ENCODE measurements around the gene OMP.
"Not testable (repeated sequence)": the region's sequence is repeated elsewhere in the genome, so short reads cannot be mapped to it uniquely, and the experiment has no call there.

Gene OMP

GRCh38 chr11:77060234-77060633 is 42.4 kb upstream of the OMP start:
- Histone ChIP-seq H3K4me3 (ENCODE audit: low read length in 2 of 2) (no peak overlapping the region), H3K36me3 (ENCODE audit: control insufficient read depth in 2 of 2, insufficient read depth in 2 of 2, low read length in 2 of 2) (no peaks in the 10 kb centered on the region), H3K27ac (ENCODE audit: low read depth in 2 of 2, low read length in 2 of 2) (peak overlapping the region; percentile 69 to 76), H3K9ac (ENCODE audit: low read depth in 1 of 2, low read length in 2 of 2) (no peak overlapping the region), H3K9me3 (ENCODE audit: control insufficient read depth in 2 of 2, low read length in 2 of 2) (peaks cover 0 to 8% of the 10 kb centered on the region in 2 donors), H3K4me1 (ENCODE audit: control insufficient read depth in 2 of 2, insufficient read depth in 2 of 2, low read length in 2 of 2) (peaks cover 25 to 48% of the 10 kb centered on the region in 2 donors), H3K27me3 (ENCODE audit: control insufficient read depth in 2 of 2, insufficient read depth in 2 of 2, low read length in 2 of 2) (no peaks in the 10 kb centered on the region)

GRCh38 chr11:77061258-77061657 is 41.4 kb upstream of the OMP start:
- H3K9me3 ChIP-seq (ENCODE audit: control insufficient read depth in 2 of 2, low read length in 2 of 2); H3K4me3 ChIP-seq (ENCODE audit: low read length in 2 of 2); H3K36me3 ChIP-seq (ENCODE audit: control insufficient read depth in 2 of 2, insufficient read depth in 2 of 2, low read length in 2 of 2); H3K27me3 ChIP-seq (ENCODE audit: control insufficient read depth in 2 of 2, insufficient read depth in 2 of 2, low read length in 2 of 2); H3K9ac ChIP-seq (ENCODE audit: low read depth in 1 of 2, low read length in 2 of 2): not testable (repeated sequence)
- peaks cover 35 to 58% of the 10 kb centered on the region in 2 donors for H3K4me1 ChIP-seq (ENCODE audit: control insufficient read depth in 2 of 2, insufficient read depth in 2 of 2, low read length in 2 of 2)
- H3K27ac ChIP-seq (ENCODE audit: low read depth in 2 of 2, low read length in 2 of 2), result peak overlapping the region; percentile 72 to 84

DNA sequence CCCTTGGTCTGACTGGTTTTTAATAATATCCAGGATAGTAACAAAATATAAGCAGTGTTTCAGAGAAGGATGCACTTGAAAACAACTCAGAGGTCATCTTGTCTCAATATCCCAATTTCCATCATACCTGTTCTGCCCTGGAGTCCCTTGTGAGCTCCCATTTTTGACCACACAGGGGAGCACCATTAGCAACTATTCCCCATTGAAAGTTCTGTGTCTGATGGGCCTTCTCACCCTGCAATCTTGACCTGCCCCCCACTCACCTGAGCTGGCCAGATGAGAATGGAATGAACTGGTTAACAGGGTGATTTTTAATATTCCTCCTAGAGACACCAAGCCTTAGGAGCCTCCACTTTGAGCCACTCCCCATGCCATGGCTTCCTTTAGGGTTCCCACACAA is 39.7 kb upstream of the OMP start:
- Histone ChIP-seq H3K36me3 (ENCODE audit: control insufficient read depth in 2 of 2, insufficient read depth in 2 of 2, low read length in 2 of 2) (no peaks in the 10 kb centered on the region), H3K9me3 (ENCODE audit: control insufficient read depth in 2 of 2, low read length in 2 of 2) (no peaks in the 10 kb centered on the region), H3K27me3 (ENCODE audit: control insufficient read depth in 2 of 2, insufficient read depth in 2 of 2, low read length in 2 of 2) (no peaks in the 10 kb centered on the region), H3K4me1 (ENCODE audit: control insufficient read depth in 2 of 2, insufficient read depth in 2 of 2, low read length in 2 of 2) (peaks cover 41 to 63% of the 10 kb centered on the region in 2 donors), H3K27ac (ENCODE audit: low read depth in 2 of 2, low read length in 2 of 2) (peak overlapping the region; percentile 83 to 84), H3K4me3 (ENCODE audit: low read length in 2 of 2) (no peak overlapping the region), H3K9ac (ENCODE audit: low read depth in 1 of 2, low read length in 2 of 2) (peak overlapping the region in 1 of 2 donors; percentile 50)

DNA sequence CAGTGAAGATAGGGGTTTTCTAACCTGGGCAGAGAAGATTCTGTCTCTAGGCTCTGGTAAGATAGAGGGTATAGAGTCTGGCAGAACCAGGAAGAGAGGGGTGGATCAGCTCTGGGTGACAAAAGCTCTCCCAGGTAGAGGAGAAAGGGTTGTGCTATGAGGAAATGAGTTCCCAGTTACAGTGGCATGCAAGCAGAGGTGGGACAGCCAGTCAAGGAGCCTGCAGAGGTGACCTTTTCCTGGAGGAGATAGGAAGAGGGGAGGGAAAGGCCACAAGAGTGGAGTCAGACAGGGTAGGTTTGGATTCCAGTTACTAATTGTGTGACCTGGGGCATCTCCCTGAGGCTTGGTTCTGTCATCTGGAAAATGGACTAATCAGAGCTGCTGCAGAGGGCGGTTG is 39.2 kb upstream of the OMP start:
- Histone ChIP-seq H3K4me1 (ENCODE audit: control insufficient read depth in 2 of 2, insufficient read depth in 2 of 2, low read length in 2 of 2) (peaks cover 45 to 66% of the 10 kb centered on the region in 2 donors), H3K36me3 (ENCODE audit: control insufficient read depth in 2 of 2, insufficient read depth in 2 of 2, low read length in 2 of 2) (no peaks in the 10 kb centered on the region), H3K27ac (ENCODE audit: low read depth in 2 of 2, low read length in 2 of 2) (peak overlapping the region; percentile 83 to 84), H3K9ac (ENCODE audit: low read depth in 1 of 2, low read length in 2 of 2) (peak overlapping the region; percentile 10 to 50), H3K4me3 (ENCODE audit: low read length in 2 of 2) (no peak overlapping the region), H3K9me3 (ENCODE audit: control insufficient read depth in 2 of 2, low read length in 2 of 2) (no peaks in the 10 kb centered on the region), H3K27me3 (ENCODE audit: control insufficient read depth in 2 of 2, insufficient read depth in 2 of 2, low read length in 2 of 2) (no peaks in the 10 kb centered on the region)

- Histone ChIP-seq H3K9ac (ENCODE audit: low read depth in 1 of 2, low read length in 2 of 2) (no peak overlapping the region), H3K4me3 (ENCODE audit: low read length in 2 of 2) (no peak overlapping the region), H3K4me1 (ENCODE audit: control insufficient read depth in 2 of 2, insufficient read depth in 2 of 2, low read length in 2 of 2) (peaks cover 50 to 71% of the 10 kb centered on the region in 2 donors), H3K27me3 (ENCODE audit: control insufficient read depth in 2 of 2, insufficient read depth in 2 of 2, low read length in 2 of 2) (no peaks in the 10 kb centered on the region), H3K27ac (ENCODE audit: low read depth in 2 of 2, low read length in 2 of 2) (peak overlapping the region; percentile 83 to 84), H3K9me3 (ENCODE audit: control insufficient read depth in 2 of 2, low read length in 2 of 2) (no peaks in the 10 kb centered on the region), H3K36me3 (ENCODE audit: control insufficient read depth in 2 of 2, insufficient read depth in 2 of 2, low read length in 2 of 2) (no peaks in the 10 kb centered on the region)
These were observed 38.8 kb upstream of the OMP start for GRCh38 chr11:77063861-77064260.

GRCh38 chr11:77064648-77065217 is 37.9 kb upstream of the OMP start:
- no peak overlapping the region for H3K9ac ChIP-seq (ENCODE audit: low read depth in 1 of 2, low read length in 2 of 2)
- no peak overlapping the region for H3K4me3 ChIP-seq (ENCODE audit: low read length in 2 of 2)
- H3K9me3 ChIP-seq (ENCODE audit: control insufficient read depth in 2 of 2, low read length in 2 of 2), result no peaks in the 10 kb centered on the region
- peak overlapping the region in 1 of 2 donors; percentile 95 for H3K27ac ChIP-seq (ENCODE audit: low read depth in 2 of 2, low read length in 2 of 2)
- no peaks in the 10 kb centered on the region for H3K27me3 ChIP-seq (ENCODE audit: control insufficient read depth in 2 of 2, insufficient read depth in 2 of 2, low read length in 2 of 2)
- H3K36me3 ChIP-seq (ENCODE audit: control insufficient read depth in 2 of 2, insufficient read depth in 2 of 2, low read length in 2 of 2), result no peaks in the 10 kb centered on the region
- peaks cover 56 to 79% of the 10 kb centered on the region in 2 donors for H3K4me1 ChIP-seq (ENCODE audit: control insufficient read depth in 2 of 2, insufficient read depth in 2 of 2, low read length in 2 of 2)

- no peaks in the 10 kb centered on the region for H3K9me3 ChIP-seq (ENCODE audit: control insufficient read depth in 2 of 2, low read length in 2 of 2)
- H3K4me1 ChIP-seq (ENCODE audit: control insufficient read depth in 2 of 2, insufficient read depth in 2 of 2, low read length in 2 of 2), result peaks cover 62 to 83% of the 10 kb centered on the region in 2 donors
- H3K9ac ChIP-seq (ENCODE audit: low read depth in 1 of 2, low read length in 2 of 2), result peak overlapping the region; percentile 79 to 96
- peak overlapping the region; percentile 74 to 78 for H3K4me3 ChIP-seq (ENCODE audit: low read length in 2 of 2)
- H3K36me3 ChIP-seq (ENCODE audit: control insufficient read depth in 2 of 2, insufficient read depth in 2 of 2, low read length in 2 of 2), result peaks cover 0 to 3% of the 10 kb centered on the region in 2 donors
- no peaks in the 10 kb centered on the region for H3K27me3 ChIP-seq (ENCODE audit: control insufficient read depth in 2 of 2, insufficient read depth in 2 of 2, low read length in 2 of 2)
- H3K27ac ChIP-seq (ENCODE audit: low read depth in 2 of 2, low read length in 2 of 2), result peak overlapping the region; percentile 95 to 99
These were observed 36.8 kb upstream of the OMP start for GRCh38 chr11:77065878-77066228.

DNA sequence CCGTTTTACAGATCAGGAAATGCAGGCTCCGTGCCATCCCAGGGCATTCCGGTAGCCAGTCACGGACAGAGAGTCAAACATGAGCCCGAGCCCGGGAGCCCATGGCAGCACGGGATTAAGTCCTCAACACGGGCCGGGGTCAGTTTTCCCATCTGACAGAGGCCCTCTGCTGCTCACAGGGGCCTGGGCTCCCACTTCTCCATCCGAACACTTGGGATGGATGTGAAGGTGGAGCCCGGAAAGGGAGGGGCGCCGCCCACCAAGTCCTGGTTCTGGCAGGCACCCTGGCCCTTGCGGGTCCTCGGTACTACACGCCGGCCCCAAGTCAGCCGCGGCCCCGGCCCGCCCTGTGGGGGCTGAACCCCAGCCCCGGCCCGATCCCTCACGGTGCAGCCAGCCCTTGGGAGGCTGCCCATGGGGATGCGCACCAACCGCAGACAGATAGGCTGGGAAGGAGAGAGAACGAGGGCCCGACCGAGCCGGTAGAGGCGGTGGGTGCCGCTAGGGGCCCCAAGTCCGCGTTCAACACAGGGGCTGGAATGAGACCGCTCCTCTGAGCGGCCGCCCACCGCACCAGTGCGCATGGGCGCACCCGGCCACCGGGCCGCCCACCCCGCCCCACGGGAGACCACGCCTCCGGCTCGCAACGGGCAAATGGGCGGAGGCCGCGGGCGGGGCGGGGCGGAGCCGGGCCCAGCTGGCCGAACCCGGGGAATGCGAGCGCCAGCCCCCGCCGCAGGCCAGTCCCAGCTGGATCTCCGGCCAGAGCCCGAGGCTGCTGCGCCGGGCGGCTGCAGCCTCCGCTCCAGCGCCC is 36.2 kb upstream of the OMP start, which contains the start of gene CAPN5:
Gene CAPN5, plus strand, starts transcription at position 743 of the 814 bp plus-strand sequence. CDS start 17,916 bp downstream, outside the sequence.
- H3K27ac ChIP-seq (ENCODE audit: low read depth in 2 of 2, low read length in 2 of 2), result peak within 1 kb of the TSS; percentile 95 to 99
- peak within 1 kb of the TSS; percentile 78 to 90 for H3K4me3 ChIP-seq (ENCODE audit: low read length in 2 of 2)
- H3K9me3 ChIP-seq (ENCODE audit: control insufficient read depth in 2 of 2, low read length in 2 of 2), result no peaks in the 10 kb centered on the region
- H3K27me3 ChIP-seq (ENCODE audit: control insufficient read depth in 2 of 2, insufficient read depth in 2 of 2, low read length in 2 of 2), result no peaks in the 10 kb centered on the region
- peak within 1 kb of the TSS; percentile 80 to 96 for H3K9ac ChIP-seq (ENCODE audit: low read depth in 1 of 2, low read length in 2 of 2)
- peaks cover 0 to 3% of the 10 kb centered on the region in 2 donors for H3K36me3 ChIP-seq (ENCODE audit: control insufficient read depth in 2 of 2, insufficient read depth in 2 of 2, low read length in 2 of 2)
- H3K4me1 ChIP-seq (ENCODE audit: control insufficient read depth in 2 of 2, insufficient read depth in 2 of 2, low read length in 2 of 2), result peaks cover 65 to 86% of the 10 kb centered on the region in 2 donors

- H3K27ac ChIP-seq (ENCODE audit: low read depth in 2 of 2, low read length in 2 of 2), result peak overlapping the region; percentile 95 to 99
- peak overlapping the region; percentile 78 to 90 for H3K4me3 ChIP-seq (ENCODE audit: low read length in 2 of 2)
- no peaks in the 10 kb centered on the region for H3K27me3 ChIP-seq (ENCODE audit: control insufficient read depth in 2 of 2, insufficient read depth in 2 of 2, low read length in 2 of 2)
- H3K9me3 ChIP-seq (ENCODE audit: control insufficient read depth in 2 of 2, low read length in 2 of 2), result no peaks in the 10 kb centered on the region
- H3K36me3 ChIP-seq (ENCODE audit: control insufficient read depth in 2 of 2, insufficient read depth in 2 of 2, low read length in 2 of 2), result peaks cover 0 to 5% of the 10 kb centered on the region in 2 donors
- H3K4me1 ChIP-seq (ENCODE audit: control insufficient read depth in 2 of 2, insufficient read depth in 2 of 2, low read length in 2 of 2), result peaks cover 78 to 88% of the 10 kb centered on the region in 2 donors
- peak overlapping the region; percentile 80 to 96 for H3K9ac ChIP-seq (ENCODE audit: low read depth in 1 of 2, low read length in 2 of 2)
These were observed 34.7 kb upstream of the OMP start for GRCh38 chr11:77067861-77068443.

Measured in mucosa of rectum (tissue), 2 donors.